Keratinocyte (primary cell): ENCODE results near the gene SCAI. TPM values are rescaled to one million over a fixed set of nuclear protein-coding genes. Genes with fewer than 3 reads are reported as not detected.

Experiments used
- DNase-seq: peaks from one replicate; pipeline ENCODE4 v3.0.0-alpha.2; 2011; ENCODE audit warnings: low read depth, missing footprints, low spot score
- FAIRE-seq: peaks from 2 replicates; lab custom pipeline; 2011; peaks lifted over from hg19 to GRCh38; lab: Jason Lieb, UNC
- H2AFZ ChIP-seq: 2 replicates; pipeline ENCODE4 v1.6.0; 2012; ENCODE audit warnings: low read length, control low read depth, inconsistent platforms; ENCODE audit not compliant: control insufficient read depth
- H3K27ac ChIP-seq: 2 replicates; pipeline ENCODE4 v1.5.1; 2011; ENCODE audit warnings: low read length; ENCODE audit not compliant: control insufficient read depth, insufficient read depth
- H3K27me3 ChIP-seq: 3 replicates; pipeline ENCODE4 v1.6.0; 2011; ENCODE audit warnings: low read length; ENCODE audit not compliant: control insufficient read depth, insufficient read depth; ENCODE audit errors: extremely low read depth
- H3K36me3 ChIP-seq, 2 experiments: 2 replicates in 1 of 2; 3 replicates in 1 of 2; pipeline ENCODE4 v1.5.1; 2011; ENCODE audit warnings: low read length in 2 of 2, mild to moderate bottlenecking in 1 of 2; ENCODE audit not compliant: control insufficient read depth in 2 of 2, insufficient read depth in 2 of 2; ENCODE audit errors: extremely low read depth in 1 of 2
- H3K4me1 ChIP-seq: 3 replicates; pipeline ENCODE4 v1.5.1; 2011; ENCODE audit warnings: low read length; ENCODE audit not compliant: control insufficient read depth, insufficient read depth; ENCODE audit errors: extremely low read depth
- H3K4me2 ChIP-seq: 3 replicates; pipeline ENCODE4 v1.6.0; 2011; ENCODE audit warnings: low read depth, low read length; ENCODE audit not compliant: control insufficient read depth, insufficient read depth; ENCODE audit errors: extremely low read depth
- H3K4me3 ChIP-seq, 3 experiments: fragments of 200-600 bp in 1 of 3; sonication (generic) in 1 of 3; 2 replicates in 2 of 3; 3 replicates in 1 of 3; pipeline ENCODE4 v1.5.1; 2011 to 2016; ENCODE audit warnings: low read length in 3 of 3, mild to moderate bottlenecking in 3 of 3, control low read depth in 2 of 3, inconsistent platforms in 1 of 3, low read depth in 1 of 3, mixed read lengths in 1 of 3, mixed run types in 1 of 3, moderate library complexity in 1 of 3; ENCODE audit not compliant: control insufficient read depth in 2 of 3, insufficient read depth in 2 of 3; ENCODE audit errors: extremely low read depth in 1 of 3
- H3K79me2 ChIP-seq: 2 replicates; pipeline ENCODE4 v1.6.0; 2012; ENCODE audit warnings: low read length; ENCODE audit not compliant: control insufficient read depth, insufficient read depth
- H3K9ac ChIP-seq: 3 replicates; pipeline ENCODE4 v1.6.0; 2011; ENCODE audit warnings: low read length; ENCODE audit not compliant: control insufficient read depth, insufficient read depth; ENCODE audit errors: extremely low read depth
- H3K9me1 ChIP-seq: 3 replicates; pipeline ENCODE4 v1.6.0; 2011; ENCODE audit warnings: low read length; ENCODE audit not compliant: control insufficient read depth, insufficient read depth; ENCODE audit errors: extremely low read depth
- H3K9me3 ChIP-seq: 2 replicates; pipeline ENCODE4 v1.5.1; 2012; ENCODE audit warnings: low read depth, low read length; ENCODE audit not compliant: control insufficient read depth
- H4K20me1 ChIP-seq: 3 replicates; pipeline ENCODE4 v1.6.0; 2011; ENCODE audit warnings: low read length; ENCODE audit not compliant: control insufficient read depth, insufficient read depth; ENCODE audit errors: extremely low read depth
- EZH2 ChIP-seq: IDR thresholded peaks from one replicate; pipeline ENCODE4 v1.6.1; 2012; ENCODE audit warnings: inconsistent platforms, mild to moderate bottlenecking, low read length, moderate library complexity
- dilution Hi-C: fragments of 300-500 bp; cut with MboI; formaldehyde crosslinking; loops from one replicate; pipeline ENCODE4 v1.7.0; 2020; ENCODE audit warnings: low sequenced_read_pairs; ENCODE audit not compliant: extremely low pct_ligation_motif_present
- polyA plus RNA-seq, 5 experiments: library from polyadenylated mRNA; depleted of rRNA in 3 of 5; stranded (reverse) in 3 of 5; stranded (forward) in 1 of 5; unstranded in 1 of 5; fragments of >200 nt; gene quantifications; 1 replicate in 1 of 5; 2 replicates in 3 of 5; 3 replicates in 1 of 5; pipeline versions ENCODE4 v1.2.1 to v1.2.3, GENCODE V29; 2011 to 2012; ENCODE audit warnings: missing spikeins in 2 of 5, low read depth in 1 of 5, low replicate concordance in 1 of 5
- TF ChIP-seq, protein P1 (sequence below), 3 experiments: IDR thresholded peaks in 1 of 3; conservative IDR thresholded peaks in 1 of 3; optimal IDR thresholded peaks in 1 of 3; 2 replicates in 2 of 3; 3 replicates in 1 of 3; pipeline versions ENCODE3 to v1.5.1; 2011; ENCODE audit warnings: low read length in 3 of 3, mild to moderate bottlenecking in 3 of 3, moderate library complexity in 2 of 3, control low read depth in 1 of 3, inconsistent platforms in 1 of 3; ENCODE audit not compliant: insufficient read depth in 2 of 3; ENCODE audit errors: extremely low read depth in 1 of 3

SCAI gene
- polyA plus RNA-seq, 1 donor (not counting 4 experiments of a cell fraction or from before 2014, with no cell fraction given): 3.0 TPM

DNA sequence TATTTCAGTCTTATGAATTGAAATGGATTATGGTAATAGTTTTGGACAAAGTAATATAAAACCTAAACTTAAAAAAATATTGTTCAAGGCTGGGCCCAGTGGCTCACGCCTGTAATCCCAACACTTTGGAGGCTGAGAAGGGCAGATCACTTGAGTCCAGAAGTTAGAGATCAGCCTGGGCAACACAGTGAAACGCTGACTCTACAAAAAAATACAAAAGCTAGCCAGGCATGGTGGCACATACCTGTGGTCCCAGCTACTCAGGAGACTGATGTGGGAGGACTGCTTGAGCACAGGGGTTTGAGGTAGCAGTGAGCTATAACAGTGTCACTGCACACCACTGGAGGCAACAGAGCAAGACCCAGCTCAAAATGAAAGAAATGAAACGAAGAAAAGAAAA is 81.9 kb downstream of the SCAI start:
- H3K9ac ChIP-seq: no peak overlapping the region
- FAIRE-seq (no peak), DNase-seq (no peak)
- H3K9me3 ChIP-seq: no peaks in the 10 kb centered on the region
- H3K4me2 ChIP-seq: no peak overlapping the region
- H3K27me3 ChIP-seq: no peaks in the 10 kb centered on the region
- no peaks in the 10 kb centered on the region for H4K20me1 ChIP-seq
- TF ChIP-seq, protein P1, sequence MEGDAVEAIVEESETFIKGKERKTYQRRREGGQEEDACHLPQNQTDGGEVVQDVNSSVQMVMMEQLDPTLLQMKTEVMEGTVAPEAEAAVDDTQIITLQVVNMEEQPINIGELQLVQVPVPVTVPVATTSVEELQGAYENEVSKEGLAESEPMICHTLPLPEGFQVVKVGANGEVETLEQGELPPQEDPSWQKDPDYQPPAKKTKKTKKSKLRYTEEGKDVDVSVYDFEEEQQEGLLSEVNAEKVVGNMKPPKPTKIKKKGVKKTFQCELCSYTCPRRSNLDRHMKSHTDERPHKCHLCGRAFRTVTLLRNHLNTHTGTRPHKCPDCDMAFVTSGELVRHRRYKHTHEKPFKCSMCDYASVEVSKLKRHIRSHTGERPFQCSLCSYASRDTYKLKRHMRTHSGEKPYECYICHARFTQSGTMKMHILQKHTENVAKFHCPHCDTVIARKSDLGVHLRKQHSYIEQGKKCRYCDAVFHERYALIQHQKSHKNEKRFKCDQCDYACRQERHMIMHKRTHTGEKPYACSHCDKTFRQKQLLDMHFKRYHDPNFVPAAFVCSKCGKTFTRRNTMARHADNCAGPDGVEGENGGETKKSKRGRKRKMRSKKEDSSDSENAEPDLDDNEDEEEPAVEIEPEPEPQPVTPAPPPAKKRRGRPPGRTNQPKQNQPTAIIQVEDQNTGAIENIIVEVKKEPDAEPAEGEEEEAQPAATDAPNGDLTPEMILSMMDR (optimal IDR thresholded peaks at IDR 0.05 in 1 of 3, IDR thresholded peaks at IDR 0.05 in 1 of 3, conservative IDR thresholded peaks at IDR 0.05 in 1 of 3; ENCODE audit: extremely low read depth in 1 of 3, insufficient read depth in 2 of 3, low read length in 3 of 3): no peak
- no peak for TF ChIP-seq EZH2
- no peaks in the 10 kb centered on the region for H3K9me1 ChIP-seq
- no peak overlapping the region for H3K4me3 ChIP-seq
- H3K36me3 ChIP-seq: no peaks in the 10 kb centered on the region
- no peak overlapping the region for H3K27ac ChIP-seq
- no peak overlapping the region for H2AFZ ChIP-seq
- no peaks in the 10 kb centered on the region for H3K4me1 ChIP-seq
- dilution Hi-C loops: no loop called here
- no peaks in the 10 kb centered on the region for H3K79me2 ChIP-seq

DNA sequence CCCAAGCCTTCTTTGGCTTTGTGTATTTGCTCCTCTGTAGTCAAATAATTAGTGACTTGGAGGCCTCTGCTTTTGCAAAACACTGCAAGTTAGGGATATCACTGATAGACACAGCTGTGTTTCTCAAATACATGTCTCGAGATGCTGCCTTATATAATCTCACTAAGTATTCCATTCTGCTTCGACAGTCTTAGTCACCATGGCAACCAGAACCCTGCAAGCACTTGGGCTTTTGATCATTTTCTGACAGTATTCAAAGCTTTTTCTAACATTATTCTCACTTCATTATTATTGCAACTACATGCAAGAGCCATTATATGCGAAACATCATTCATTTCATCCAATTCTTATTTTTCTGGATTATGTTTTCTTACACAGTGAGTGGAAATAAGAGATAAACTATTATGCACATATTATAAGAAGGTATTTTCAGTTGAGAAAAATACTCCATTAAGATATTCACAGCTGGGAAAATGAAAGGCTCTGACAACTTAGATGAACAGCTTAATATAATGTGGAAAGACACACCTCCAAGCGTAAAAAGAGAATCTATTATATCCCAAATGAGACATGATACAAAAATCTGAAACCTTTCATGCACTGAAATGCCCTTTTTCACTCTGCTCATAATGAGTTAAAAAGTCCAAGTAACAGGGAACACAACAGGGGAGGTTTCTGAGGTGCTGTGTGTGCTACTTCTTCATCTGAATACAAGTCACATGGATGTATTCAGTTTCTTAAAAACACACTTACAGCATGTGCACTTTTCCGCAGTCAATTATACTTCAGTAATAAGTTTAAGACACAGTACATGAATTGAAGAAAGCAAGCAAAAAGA is 93.9 kb downstream of the SCAI start:
- Histone ChIP-seq H3K9me3 (no peaks in the 10 kb centered on the region), H4K20me1 (no peaks in the 10 kb centered on the region), H3K9me1 (no peaks in the 10 kb centered on the region), H3K4me2 (no peak overlapping the region), H3K4me3 (no peak overlapping the region), H3K27ac (no peak overlapping the region), H3K9ac (no peak overlapping the region), H3K27me3 (no peaks in the 10 kb centered on the region), H3K79me2 (no peaks in the 10 kb centered on the region), H3K4me1 (peaks cover 5% of the 10 kb centered on the region), H3K36me3 (no peaks in the 10 kb centered on the region), H2AFZ (no peak overlapping the region)
- TF ChIP-seq, protein P1 (optimal IDR thresholded peaks at IDR 0.05 in 1 of 3, IDR thresholded peaks at IDR 0.05 in 1 of 3, conservative IDR thresholded peaks at IDR 0.05 in 1 of 3; ENCODE audit: extremely low read depth in 1 of 3, insufficient read depth in 2 of 3, low read length in 3 of 3): no peak
- TF ChIP-seq EZH2: no peak
- FAIRE-seq (no peak), DNase-seq (no peak)
- dilution Hi-C loops: no loop called here
